Motor neuron (in vitro differentiated cells): ENCODE data around the gene SLC25A17. TPM values are rescaled to one million over a fixed set of nuclear protein-coding genes. Genes with fewer than 3 reads are reported as not detected.
"Not testable (repeated sequence)": the region's sequence is repeated elsewhere in the genome, so short reads cannot be mapped to it uniquely, and the experiment has no call there.

Experiments
- ATAC-seq, 8 experiments: fragments of 200-7000 bp; cut with Tn5 transposase; replicated peaks in 6 of 8; 2 replicates each; pipeline ENCODE4 v1.8.0; 2021; ENCODE audit warnings: mild to moderate bottlenecking in 8 of 8, moderate library complexity in 8 of 8
- H3K27ac ChIP-seq, 2 donors: fragments of 250-450 bp; sonication (Bioruptor Pico); 2 replicates each; pipeline ENCODE4 v1.9.0; 2021; ENCODE audit warnings: antibody characterized with exemption in 2 of 2, mild to moderate bottlenecking in 2 of 2, moderate library complexity in 1 of 2
- H3K4me1 ChIP-seq, 2 donors: fragments of 250-450 bp; sonication (Bioruptor Pico); replicated peaks in 1 of 2; 2 replicates each; pipeline ENCODE4 v1.6.1; 2021; ENCODE audit warnings: antibody characterized with exemption in 2 of 2, mild to moderate bottlenecking in 2 of 2, moderate library complexity in 1 of 2
- H3K4me3 ChIP-seq, 5 donors: fragments of 250-450 bp; sonication (Bioruptor Pico); 2 replicates each; pipeline ENCODE4 v1.9.0; 2021; ENCODE audit warnings: antibody characterized with exemption in 5 of 5, mild to moderate bottlenecking in 5 of 5, moderate library complexity in 4 of 5
- WGBS, 10 experiments: fragments of 450-650 bp; shearing (Covaris generic); methylation state at CpG; one replicate each; pipeline ENCODE4 v1.0.0; 2022; 5-methylcytosine and 5-hydroxymethylcytosine counted together
- in situ Hi-C, 9 experiments: fragments of 400-800 bp; cut with MboI; loops; one replicate each; pipeline ENCODE4 v1.15.0; 2021; ENCODE audit warnings: low sequenced_read_pairs in 9 of 9, low pct_unique_long_range_greater_than_20kb in 2 of 9; ENCODE audit not compliant: unreplicated experiment in 9 of 9
- total RNA-seq, 8 experiments: library from RNA; unstranded; fragments of 300-600 nt; gene quantifications; 2 replicates each; pipeline versions ENCODE4 v1.2.3 to v1.2.4, GENCODE V29; 2022

The SLC25A17 gene
- total RNA-seq = 10 to 100 TPM; 11.6 to 25.9 (median 19.3) TPM

- H3K4me3 ChIP-seq = peak within 1 kb of the TSS; percentile 67 to 98 (median 96)
- 0 to 67% (median 3%) methylated on average over 1 to 7 of the region's 61 CpGs; no CpG with 5 or more reads in 4 of the 10 experiments for WGBS, 10 experiments
- peak within 1 kb of the TSS; percentile 56 to 74 for H3K27ac ChIP-seq
- peaks cover 6 to 7% of the 10 kb centered on the region in 2 donors for H3K4me1 ChIP-seq
- in situ Hi-C loops = no loop called here
- peak; percentile 89 to 96 (median 93) for ATAC-seq
These were observed at the start of gene SLC25A17 for GRCh38 chr22:40818747-40819598. TSS of gene SLC25A17 (minus strand) at chr22:40819346. CDS start at chr22:40819248, 98 bp downstream.

GRCh38 chr22:40868379-40868778 is 49.2 kb upstream of the SLC25A17 start:
- not testable (repeated sequence) for ATAC-seq, H3K4me3 ChIP-seq, H3K27ac ChIP-seq, H3K4me1 ChIP-seq
- in situ Hi-C loops = loop anchor here in 1 of 9 experiments (25.0 kb wide), 1 partner anchor 106 kb away; no protein-coding TSS in a partner anchor
- 73 to 100% (median 91%) methylated on average over 1 to 6 of the region's 6 CpGs; no CpG with 5 or more reads in 4 of the 10 experiments for WGBS, 10 experiments

GRCh38 chr22:40867109-40867508 is 48.0 kb upstream of the SLC25A17 start:
- ATAC-seq = no peak
- in situ Hi-C loops = loop anchor here in 1 of 9 experiments (25.0 kb wide), 1 partner anchor 105 kb away; no protein-coding TSS in a partner anchor
- WGBS, 10 experiments = 60 to 100% (median 100%) methylated on average over 1 to 2 of the region's 2 CpGs; no CpG with 5 or more reads in 1 of the 10 experiments
- H3K4me1 ChIP-seq = no peaks in the 10 kb centered on the region
- no peak overlapping the region for H3K27ac ChIP-seq
- H3K4me3 ChIP-seq = no peak overlapping the region

- in situ Hi-C loops = loop anchor here in 1 of 9 experiments (25.0 kb wide), 1 partner anchor 100 kb away; no protein-coding TSS in a partner anchor
- Histone ChIP-seq H3K27ac (no peak overlapping the region), H3K4me1 (peaks cover 0 to 4% of the 10 kb centered on the region in 2 donors), H3K4me3 (no peak overlapping the region)
- no peak for ATAC-seq
- 63 to 100% (median 100%) methylated on average over 1 to 2 of the region's 2 CpGs; no CpG with 5 or more reads in 1 of the 10 experiments for WGBS, 10 experiments
These were observed 43.4 kb upstream of the SLC25A17 start for GRCh38 chr22:40862537-40862936.

GRCh38 chr22:40862013-40862412 is 42.9 kb upstream of the SLC25A17 start, which contains the start of gene DNAJB7:
TSS of gene DNAJB7 (minus strand) at chr22:40862113. CDS start at chr22:40861994, 119 bp downstream.
- Histone ChIP-seq H3K4me1 (peaks cover 0 to 4% of the 10 kb centered on the region in 2 donors), H3K4me3 (no peak within 1 kb of the TSS), H3K27ac (no peak within 1 kb of the TSS)
- no peak for ATAC-seq
- in situ Hi-C loops = loop anchor here in 1 of 9 experiments (25.0 kb wide), 1 partner anchor 100 kb away; no protein-coding TSS in a partner anchor
- WGBS, 10 experiments = 83 to 100% (median 100%) methylated on average over 1 to 3 of the region's 3 CpGs; no CpG with 5 or more reads in 1 of the 10 experiments

GRCh38 chr22:40857309-40857855 is 38.2 kb upstream of the SLC25A17 start:
- in situ Hi-C loops = loop anchor here in 1 of 9 experiments (25.0 kb wide), 1 partner anchor 95 kb away; no protein-coding TSS in a partner anchor
- 0 to 27% (median 5%) methylated on average over 3 to 18 of the region's 18 CpGs for WGBS, 10 experiments

GRCh38 chr22:40856513-40857308 is 37.6 kb upstream of the SLC25A17 start, which contains the start of the genes ST13 and XPNPEP3:
TSS of gene ST13 (minus strand) at chr22:40856639. CDS start at chr22:40856540, 99 bp downstream.
TSS of gene XPNPEP3 (plus strand) at chr22:40857148. CDS start at chr22:40857182, 34 bp downstream.
- WGBS, 10 experiments = 0 to 3% (median 0%) methylated on average over 2 to 12 of the region's 63 CpGs; no CpG with 5 or more reads in 4 of the 10 experiments
- ATAC-seq = peak; percentile 86 to 94 (median 92)
- peak within 1 kb of the TSS; percentile 65 to 95 (median 88) for H3K4me3 ChIP-seq
- in situ Hi-C loops = loop anchor here in 1 of 9 experiments (25.0 kb wide), 1 partner anchor 94 kb away; no protein-coding TSS in a partner anchor
- peaks cover 0 to 39% of the 10 kb centered on the region in 2 donors for H3K4me1 ChIP-seq
- peak within 1 kb of the TSS; percentile 100 for H3K27ac ChIP-seq

More at GRCh38 chr22:40857309-40857855, 38.2 kb upstream of the SLC25A17 start:
- Histone ChIP-seq H3K4me1 (peaks cover 0 to 34% of the 10 kb centered on the region in 2 donors), H3K27ac (peak overlapping the region; percentile 100), H3K4me3 (peak overlapping the region; percentile 65 to 95 (median 88))
- ATAC-seq = peak in 3 of 8 experiments; percentile 6 to 10 (median 8)

- ATAC-seq = peak; percentile 10 to 49 (median 40)
- Histone ChIP-seq H3K4me3 (peak overlapping the region; percentile 65 to 95 (median 88)), H3K27ac (peak overlapping the region; percentile 100), H3K4me1 (peaks cover 0 to 46% of the 10 kb centered on the region in 2 donors)
- in situ Hi-C loops = loop anchor here in 1 of 9 experiments (25.0 kb wide), 1 partner anchor 94 kb away; no protein-coding TSS in a partner anchor
- 0% methylated on average over 1 to 10 of the region's 29 CpGs; no CpG with 5 or more reads in 2 of the 10 experiments for WGBS, 10 experiments
These were observed 36.9 kb upstream of the SLC25A17 start for GRCh38 chr22:40855979-40856512.

GRCh38 chr22:40855071-40855978 is 36.2 kb upstream of the SLC25A17 start:
- WGBS, 10 experiments = 2 to 53% (median 16%) methylated on average over 3 to 20 of the region's 20 CpGs
- peak overlapping the region in 1 of 2 donors; percentile 100 for H3K27ac ChIP-seq
- in situ Hi-C loops = loop anchor here in 1 of 9 experiments (25.0 kb wide), 1 partner anchor 93 kb away; no protein-coding TSS in a partner anchor
- peak overlapping the region; percentile 65 to 95 (median 88) for H3K4me3 ChIP-seq
- ATAC-seq = no peak
- peaks cover 0 to 47% of the 10 kb centered on the region in 2 donors for H3K4me1 ChIP-seq

GRCh38 chr22:40853961-40854360 is 34.8 kb upstream of the SLC25A17 start:
- Histone ChIP-seq H3K4me1 (peaks cover 0 to 47% of the 10 kb centered on the region in 2 donors), H3K4me3 (peak overlapping the region in 3 of 5 donors; percentile 65 to 95 (median 82)), H3K27ac (no peak overlapping the region)
- ATAC-seq = no peak
- in situ Hi-C loops = loop anchor here in 1 of 9 experiments (25.0 kb wide), 1 partner anchor 92 kb away; no protein-coding TSS in a partner anchor
- WGBS, 10 experiments = 0 to 83% (median 46%) methylated on average over 1 to 3 of the region's 3 CpGs
